ENCODE results near the gene TTC28. TPM values are rescaled to one million over a fixed set of nuclear protein-coding genes. Genes with fewer than 3 reads are reported as not detected.

Gene TTC28
- polyA plus RNA-seq, 1 donor from 2014 or later, result 0.30 TPM

GRCh38 chr22:28442711-28443525 lies 236.7 kb downstream of the TTC28 start:
- H3K27ac Mint-ChIP-seq, result no peak overlapping the region
- peaks cover 1% of the 10 kb centered on the region for H3K36me3 Mint-ChIP-seq
- H3K4me1 Mint-ChIP-seq, result peaks cover 4 to 11% (median 8%) of the 10 kb centered on the region in 3 donors
- H3K27me3 Mint-ChIP-seq, result peaks cover 25% of the 10 kb centered on the region
- H3K4me3 Mint-ChIP-seq, result peak overlapping the region; percentile 40 to 91 (median 70)
- H3K9me3 Mint-ChIP-seq, result peaks cover 0 to 2% (median 0%) of the 10 kb centered on the region in 3 donors

GRCh38 chr22:28442264-28442710 lies 237.4 kb downstream of the TTC28 start:
- peaks cover 1% of the 10 kb centered on the region for H3K36me3 Mint-ChIP-seq
- H3K27ac Mint-ChIP-seq, result no peak overlapping the region
- H3K4me1 Mint-ChIP-seq, result peaks cover 4 to 11% (median 8%) of the 10 kb centered on the region in 3 donors
- H3K9me3 Mint-ChIP-seq, result peaks cover 0 to 2% (median 0%) of the 10 kb centered on the region in 3 donors
- peak overlapping the region in 3 of 4 donors; percentile 59 to 91 (median 82) for H3K4me3 Mint-ChIP-seq
- H3K27me3 Mint-ChIP-seq, result peaks cover 25% of the 10 kb centered on the region

DNA sequence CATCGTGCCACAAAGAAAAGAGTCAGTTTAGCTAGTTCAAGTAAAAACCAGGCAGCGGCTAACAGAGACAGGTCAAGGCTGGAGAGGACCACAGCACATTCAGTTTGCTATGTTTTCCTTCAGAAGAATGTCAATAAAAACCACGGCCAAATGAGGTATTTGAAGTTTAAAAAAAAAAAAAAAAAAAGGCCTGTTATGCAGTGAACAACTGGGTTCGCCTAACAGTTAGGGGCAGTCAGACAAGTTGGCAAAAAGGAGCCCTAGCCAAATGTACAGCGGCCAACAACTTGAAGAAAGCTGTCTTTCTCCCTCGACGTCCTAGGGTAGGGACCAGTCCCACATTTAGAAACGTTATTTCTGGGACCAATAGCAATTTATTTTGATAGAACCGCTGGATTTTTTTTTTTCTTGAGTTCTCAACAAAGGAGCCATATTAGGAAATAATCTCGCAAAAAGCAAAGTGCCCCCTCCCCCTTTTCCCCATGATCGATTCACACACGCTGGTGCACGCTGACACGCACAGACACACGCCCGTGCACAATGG lies 237.8 kb downstream of the TTC28 start:
- H3K36me3 Mint-ChIP-seq, result peaks cover 1% of the 10 kb centered on the region
- peaks cover 4 to 11% (median 8%) of the 10 kb centered on the region in 3 donors for H3K4me1 Mint-ChIP-seq
- peaks cover 25% of the 10 kb centered on the region for H3K27me3 Mint-ChIP-seq
- H3K9me3 Mint-ChIP-seq, result no peaks in the 10 kb centered on the region
- peak overlapping the region in 3 of 4 donors; percentile 38 to 91 (median 72) for H3K4me3 Mint-ChIP-seq
- no peak overlapping the region for H3K27ac Mint-ChIP-seq

GRCh38 chr22:28440592-28441390 lies 238.8 kb downstream of the TTC28 start:
- H3K27me3 Mint-ChIP-seq, result peaks cover 25% of the 10 kb centered on the region
- no peak overlapping the region for H3K27ac Mint-ChIP-seq
- peaks cover 4 to 11% (median 8%) of the 10 kb centered on the region in 3 donors for H3K4me1 Mint-ChIP-seq
- no peak overlapping the region for H3K4me3 Mint-ChIP-seq
- H3K9me3 Mint-ChIP-seq, result no peaks in the 10 kb centered on the region
- H3K36me3 Mint-ChIP-seq, result peaks cover 3% of the 10 kb centered on the region

GRCh38 chr22:28438183-28438768 lies 241.4 kb downstream of the TTC28 start:
- no peak overlapping the region for H3K4me3 Mint-ChIP-seq
- H3K27me3 Mint-ChIP-seq, result peaks cover 20% of the 10 kb centered on the region
- H3K27ac Mint-ChIP-seq, result no peak overlapping the region
- H3K4me1 Mint-ChIP-seq, result peaks cover 4 to 8% (median 8%) of the 10 kb centered on the region in 3 donors
- peaks cover 3% of the 10 kb centered on the region for H3K36me3 Mint-ChIP-seq
- no peaks in the 10 kb centered on the region for H3K9me3 Mint-ChIP-seq

DNA sequence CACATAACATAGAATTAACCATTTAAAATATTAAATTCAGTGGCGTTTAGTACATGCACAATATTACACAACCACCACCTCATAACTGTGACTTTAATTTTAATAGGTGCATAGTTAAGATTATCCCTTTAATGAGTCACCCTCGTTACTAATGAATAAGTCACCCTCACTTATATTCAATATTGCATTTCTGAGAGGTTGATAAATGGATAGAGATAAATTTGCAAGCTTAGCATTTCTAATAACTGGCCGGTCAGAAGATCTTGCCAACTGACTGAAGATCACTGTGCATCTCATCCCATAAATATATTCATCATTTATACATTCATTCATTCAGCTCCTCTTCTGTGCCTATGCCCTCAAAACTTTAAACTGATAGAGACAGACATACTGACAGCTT lies 243.7 kb downstream of the TTC28 start:
- H3K9me3 Mint-ChIP-seq, result no peaks in the 10 kb centered on the region
- no peak overlapping the region for H3K27ac Mint-ChIP-seq

DNA sequence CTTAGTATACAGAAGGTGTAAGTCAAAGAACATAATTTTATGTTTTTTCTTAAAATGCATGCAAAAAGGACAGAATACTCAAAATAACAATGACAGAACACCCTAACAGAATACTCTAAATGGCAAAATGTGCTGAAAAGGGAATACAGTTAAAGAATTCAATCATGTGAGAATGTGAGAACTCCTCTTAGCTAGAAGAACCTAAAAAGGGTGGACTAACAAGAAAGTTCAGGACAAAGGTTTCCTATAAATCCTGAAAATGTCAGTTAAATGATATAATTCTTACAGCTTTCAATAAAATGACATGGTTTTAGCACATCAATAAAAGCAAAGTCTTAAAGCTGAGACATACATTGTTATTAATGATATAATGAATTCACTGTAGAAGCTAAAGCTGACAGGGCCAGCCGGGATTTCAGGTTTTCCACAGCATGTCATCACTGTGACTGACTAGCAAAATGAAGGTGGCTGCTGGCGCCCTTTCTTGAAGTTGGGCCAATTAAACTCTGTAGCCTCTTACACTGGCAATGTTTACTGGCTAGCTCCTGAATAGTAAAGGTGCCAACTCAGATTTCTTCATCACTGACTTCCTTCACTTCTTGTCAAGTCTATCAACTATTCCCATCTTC lies 244.4 kb downstream of the TTC28 start:
- peaks cover 5% of the 10 kb centered on the region for H3K27me3 Mint-ChIP-seq
- no peak overlapping the region for H3K27ac Mint-ChIP-seq
- H3K36me3 Mint-ChIP-seq, result peaks cover 3% of the 10 kb centered on the region
- H3K9me3 Mint-ChIP-seq, result no peaks in the 10 kb centered on the region
- no peak overlapping the region for H3K4me3 Mint-ChIP-seq
- H3K4me1 Mint-ChIP-seq, result no peaks in the 10 kb centered on the region

More for the DNA sequence above, 243.7 kb downstream of the TTC28 start:
- peaks cover 3% of the 10 kb centered on the region for H3K36me3 Mint-ChIP-seq
- H3K4me3 Mint-ChIP-seq, result no peak overlapping the region
- no peaks in the 10 kb centered on the region for H3K4me1 Mint-ChIP-seq
- peaks cover 6% of the 10 kb centered on the region for H3K27me3 Mint-ChIP-seq

DNA sequence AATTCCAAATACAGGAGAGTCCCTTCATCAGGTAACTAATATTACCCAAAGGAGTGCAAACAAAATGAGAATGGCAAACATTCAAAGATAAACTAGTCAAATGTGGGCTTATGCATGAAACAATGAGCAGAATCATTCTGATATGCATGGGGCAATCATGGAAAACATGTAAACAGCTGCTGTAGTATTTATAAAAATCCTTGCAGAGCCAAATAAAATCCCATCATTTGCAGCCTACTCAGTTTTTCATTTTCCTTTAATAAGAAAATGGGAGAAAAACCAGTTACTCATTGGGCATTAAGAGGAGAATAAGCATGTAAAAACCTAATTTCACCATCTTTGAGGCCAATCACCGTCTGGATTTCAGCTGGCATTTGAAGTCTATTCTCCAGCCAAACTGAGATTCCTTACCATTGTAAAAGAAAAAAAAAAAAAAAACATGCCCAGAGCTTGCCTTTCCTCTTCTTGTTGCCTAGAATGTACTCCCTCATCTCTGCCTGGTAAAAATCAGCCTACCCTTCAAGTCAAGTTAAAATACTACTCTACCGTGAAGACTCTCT lies 249.1 kb downstream of the TTC28 start:
- Mint-ChIP-seq H3K27me3 (peaks cover 5% of the 10 kb centered on the region), H3K4me1 (no peaks in the 10 kb centered on the region), H3K9me3 (no peaks in the 10 kb centered on the region), H3K36me3 (no peaks in the 10 kb centered on the region), H3K4me3 (no peak overlapping the region), H3K27ac (no peak overlapping the region)

DNA sequence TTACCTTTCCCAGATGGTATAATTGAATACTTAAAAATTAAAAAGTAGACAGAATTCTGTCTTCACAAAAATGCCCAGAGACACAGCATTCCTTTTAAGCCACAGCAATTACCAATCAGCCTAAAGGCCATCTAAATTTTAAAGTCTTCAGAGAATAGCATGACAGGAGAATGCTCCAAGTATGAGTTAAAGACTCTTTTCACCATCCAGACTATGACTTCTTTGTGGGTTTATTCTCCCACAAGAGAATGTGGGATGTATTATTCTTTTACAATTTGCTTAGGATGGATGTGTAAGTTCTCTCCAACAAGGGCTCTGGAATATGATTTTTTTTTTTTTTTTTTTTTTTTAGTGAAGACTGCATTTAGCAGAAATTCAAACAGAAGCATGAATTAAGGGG lies 249.9 kb downstream of the TTC28 start:
- Mint-ChIP-seq H3K27me3 (peaks cover 5% of the 10 kb centered on the region), H3K36me3 (no peaks in the 10 kb centered on the region), H3K9me3 (no peaks in the 10 kb centered on the region), H3K4me1 (no peaks in the 10 kb centered on the region), H3K27ac (no peak overlapping the region), H3K4me3 (no peak overlapping the region)

DNA sequence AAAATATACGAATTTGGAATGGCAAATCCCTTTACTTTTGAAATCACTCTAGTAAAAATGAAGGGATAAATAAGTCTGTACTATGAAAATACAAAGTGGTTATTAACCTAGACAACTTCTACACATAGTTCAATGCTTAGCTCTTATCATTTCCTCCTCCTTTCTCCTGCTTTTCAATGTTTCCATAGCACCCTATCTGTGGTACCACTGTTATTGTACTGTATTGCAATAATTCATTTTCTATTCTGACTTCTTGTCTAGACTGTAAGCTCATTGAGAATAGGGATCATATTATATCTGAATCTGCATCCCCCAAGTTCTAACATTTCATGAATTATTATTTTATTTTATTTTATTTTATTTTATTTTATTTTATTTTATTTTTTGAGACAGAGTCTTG lies 251.4 kb downstream of the TTC28 start:
- Mint-ChIP-seq H3K4me3 (no peak overlapping the region), H3K4me1 (no peaks in the 10 kb centered on the region), H3K27ac (no peak overlapping the region), H3K9me3 (no peaks in the 10 kb centered on the region), H3K27me3 (peaks cover 3% of the 10 kb centered on the region), H3K36me3 (no peaks in the 10 kb centered on the region)

DNA sequence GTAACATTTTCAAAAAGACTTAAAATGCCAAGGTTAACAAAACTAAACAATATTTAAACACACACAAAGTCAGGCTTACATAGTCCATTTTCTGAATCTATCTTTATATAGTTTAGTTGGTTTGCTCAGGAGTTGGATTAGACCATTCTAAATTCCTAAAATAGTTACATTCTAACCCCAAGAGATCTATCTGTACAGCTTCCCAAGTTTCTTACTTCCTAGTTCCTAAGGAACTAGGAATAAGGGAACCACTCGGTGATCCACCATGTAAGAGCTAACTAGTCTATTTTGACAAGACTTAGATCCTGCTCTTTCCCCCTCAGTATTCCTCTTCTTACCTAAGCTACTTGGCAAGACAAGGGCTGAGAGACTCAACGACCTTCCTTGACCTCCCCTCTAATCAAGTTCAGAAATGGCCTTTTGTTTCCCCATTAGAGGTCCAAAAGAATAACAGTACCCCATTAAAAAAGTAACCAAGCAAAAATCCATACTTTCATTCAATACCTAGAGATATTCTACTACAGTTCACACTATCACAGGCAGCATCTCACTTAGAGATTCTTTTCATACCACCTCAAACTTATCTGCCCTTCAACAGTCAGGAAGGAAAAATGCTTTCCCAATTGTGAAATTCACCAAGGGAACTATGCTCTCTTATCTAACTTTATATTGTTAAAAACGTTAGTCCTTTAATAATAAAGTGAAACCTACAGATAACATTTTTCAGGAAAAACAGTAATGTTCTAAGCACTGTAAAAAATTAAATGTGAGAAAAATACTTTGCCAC lies 253.1 kb downstream of the TTC28 start:
- Mint-ChIP-seq H3K27ac (no peak overlapping the region), H3K27me3 (peaks cover 3% of the 10 kb centered on the region), H3K4me1 (no peaks in the 10 kb centered on the region), H3K36me3 (no peaks in the 10 kb centered on the region), H3K9me3 (no peaks in the 10 kb centered on the region), H3K4me3 (no peak overlapping the region)

DNA sequence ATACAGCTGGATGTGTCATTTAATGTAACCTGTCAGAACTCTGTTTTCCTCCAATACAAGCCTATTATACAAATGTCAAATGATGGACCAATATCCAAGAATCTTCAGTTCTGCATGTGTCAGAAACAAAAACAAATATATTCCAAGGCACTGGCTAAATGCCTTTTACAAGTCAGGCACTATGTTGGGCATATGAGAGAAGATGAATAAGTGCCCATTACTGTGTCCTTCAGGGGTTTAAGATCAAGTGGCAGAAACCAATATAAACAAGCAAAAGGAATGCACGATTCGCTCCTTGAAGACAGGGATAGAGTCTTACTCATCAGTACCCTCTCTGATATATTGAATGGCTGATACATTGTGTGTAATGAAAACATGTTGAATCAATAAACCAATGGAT lies 254.4 kb downstream of the TTC28 start:
- Mint-ChIP-seq H3K9me3 (no peaks in the 10 kb centered on the region), H3K4me1 (no peaks in the 10 kb centered on the region), H3K4me3 (no peak overlapping the region), H3K36me3 (no peaks in the 10 kb centered on the region), H3K27ac (no peak overlapping the region), H3K27me3 (no peaks in the 10 kb centered on the region)

- H3K27ac Mint-ChIP-seq, result no peak overlapping the region
- no peaks in the 10 kb centered on the region for H3K36me3 Mint-ChIP-seq
These were observed 255.1 kb downstream of the TTC28 start for GRCh38 chr22:28424427-28425080.

More at GRCh38 chr22:28424427-28425080, 255.1 kb downstream of the TTC28 start:
- Mint-ChIP-seq H3K27me3 (no peaks in the 10 kb centered on the region), H3K4me3 (no peak overlapping the region), H3K4me1 (no peaks in the 10 kb centered on the region), H3K9me3 (no peaks in the 10 kb centered on the region)

Data from IgD-negative memory B cell (primary cell).